B cell (primary cell): ENCODE measurements around the gene POLR1G. TPM values are rescaled to one million over a fixed set of nuclear protein-coding genes. Genes with fewer than 3 reads are reported as not detected.

Source experiments
- ATAC-seq: fragments of 200-7000 bp; cut with Tn5 transposase; one replicate; pipeline ENCODE4 v1.10.0; 2021; ENCODE audit warnings: low read depth, mild to moderate bottlenecking, moderate number of reproducible peaks, moderate library complexity
- CTCF ChIA-PET: fragments of 350-600 bp; sonication (Branson Sonifier 250); formaldehyde crosslinking; loops from one replicate; lab custom pipeline; 2021; ENCODE audit warnings: antibody characterized with exemption, inconsistent platforms; lab: Charles Lee
- POLR2A ChIA-PET: fragments of 350-600 bp; sonication (Branson Sonifier 250); formaldehyde crosslinking; loops from one replicate; lab custom pipeline; 2021; ENCODE audit warnings: antibody characterized with exemption; lab: Charles Lee
- DNase-seq: peaks from one replicate; pipeline ENCODE4 v3.0.0; 2013
- H2AFZ ChIP-seq: 2 replicates; pipeline ENCODE4 v1.6.1; 2012; ENCODE audit warnings: mild to moderate bottlenecking, low read depth, low read length; ENCODE audit not compliant: insufficient read depth, poor library complexity, severe bottlenecking
- H3K27ac ChIP-seq, 2 donors: 1 replicate in 1 of 2; 2 replicates in 1 of 2; pipeline ENCODE4 v1.5.1; 2012 to 2013; ENCODE audit warnings: low read length in 2 of 2, mild to moderate bottlenecking in 2 of 2, moderate library complexity in 1 of 2
- H3K27me3 ChIP-seq, 4 experiments: fragments of 200-600 bp in 1 of 4; sonication (generic) in 1 of 4; replicated peaks in 1 of 4; 1 replicate in 2 of 4; 2 replicates in 2 of 4; pipeline versions ENCODE4 v1.6.1 to v1.7.0; 2013 to 2016; ENCODE audit warnings: low read length in 3 of 4, mild to moderate bottlenecking in 2 of 4, mixed read lengths in 1 of 4, moderate library complexity in 1 of 4; ENCODE audit not compliant: insufficient read depth in 4 of 4, control insufficient read depth in 3 of 4; ENCODE audit errors: control extremely low read depth in 1 of 4
- H3K36me3 ChIP-seq, 2 experiments: replicated peaks in 1 of 2; 1 replicate in 1 of 2; 2 replicates in 1 of 2; pipeline versions ENCODE4 v1.6.1 to v1.7.1; 2013; ENCODE audit warnings: low read length in 1 of 2; ENCODE audit not compliant: insufficient read depth in 2 of 2, control insufficient read depth in 1 of 2; ENCODE audit errors: control extremely low read depth in 1 of 2, extremely low read depth in 1 of 2
- H3K4me1 ChIP-seq, 2 donors: fragments of 200-600 bp in 1 of 2; sonication (generic) in 1 of 2; 1 replicate in 1 of 2; 2 replicates in 1 of 2; pipeline versions ENCODE4 v1.5.1 to v1.6.1; 2013 to 2017; ENCODE audit warnings: low read length in 2 of 2; ENCODE audit not compliant: control insufficient read depth in 2 of 2, insufficient read depth in 2 of 2
- H3K4me2 ChIP-seq: replicated peaks from 2 replicates; pipeline ENCODE3; 2012; ENCODE audit warnings: mild to moderate bottlenecking, low read depth, low read length; ENCODE audit not compliant: poor library complexity, severe bottlenecking
- H3K4me3 ChIP-seq, 5 experiments: fragments of 200-600 bp in 1 of 5; sonication (generic) in 1 of 5; 1 replicate in 3 of 5; 2 replicates in 2 of 5; pipeline versions ENCODE4 v1.5.1 to v1.7.0; 2011 to 2016; ENCODE audit warnings: low read length in 4 of 5, mild to moderate bottlenecking in 4 of 5, low read depth in 2 of 5, control low read depth in 1 of 5, moderate library complexity in 1 of 5; ENCODE audit not compliant: insufficient read depth in 1 of 5; ENCODE audit errors: control extremely low read depth in 1 of 5, extremely low read depth in 1 of 5
- H3K79me2 ChIP-seq: fragments of 200-600 bp; sonication (generic); one replicate; pipeline ENCODE4 v1.6.0; 2016; ENCODE audit warnings: low read length; ENCODE audit not compliant: control insufficient read depth, insufficient read depth
- H3K9ac ChIP-seq: fragments of 200-600 bp; sonication (generic); 2 replicates; pipeline ENCODE4 v1.6.1; 2017; ENCODE audit warnings: mild to moderate bottlenecking, low read length, moderate library complexity
- H3K9me3 ChIP-seq, 3 donors: one replicate each; pipeline versions ENCODE4 v1.6.1 to v1.7.1; 2013; ENCODE audit warnings: low read length in 2 of 3; ENCODE audit not compliant: control insufficient read depth in 2 of 3, insufficient read depth in 1 of 3; ENCODE audit errors: control extremely low read depth in 1 of 3
- H4K20me1 ChIP-seq: 2 replicates; pipeline ENCODE4 v1.6.0; 2012; ENCODE audit warnings: mild to moderate bottlenecking, low read length; ENCODE audit not compliant: insufficient read depth, control insufficient read depth, poor library complexity, severe bottlenecking
- H3K27ac Mint-ChIP-seq: one replicate; pipeline ENCODE4 v1.8.0; 2021; ENCODE audit warnings: mixed read lengths
- H3K27me3 Mint-ChIP-seq: one replicate; pipeline ENCODE4 v1.8.0; 2021; ENCODE audit warnings: mixed read lengths
- H3K4me1 Mint-ChIP-seq: one replicate; pipeline ENCODE4 v1.8.0; 2021; ENCODE audit warnings: mixed read lengths
- H3K4me3 Mint-ChIP-seq: one replicate; pipeline ENCODE4 v1.8.0; 2021; ENCODE audit warnings: mixed read lengths
- H3K9me3 Mint-ChIP-seq: one replicate; pipeline ENCODE4 v1.8.0; 2022; ENCODE audit warnings: mixed read lengths; ENCODE audit not compliant: insufficient read depth
- CTCF ChIP-seq: fragments of 200-600 bp; IDR thresholded peaks from one replicate; pipeline ENCODE4 v1.8.0; 2022; ENCODE audit warnings: antibody characterized with exemption, mild to moderate bottlenecking
- EZH2 ChIP-seq: IDR thresholded peaks from 2 replicates; pipeline ENCODE4 v1.6.1; 2012; ENCODE audit warnings: borderline replicate concordance, low read depth, mild to moderate bottlenecking, moderate library complexity, low read length; ENCODE audit not compliant: insufficient read depth, poor library complexity, severe bottlenecking
- WGBS: methylation state at CpG from one replicate; pipeline ENCODE4 v1.1.5; 2013; ENCODE audit warnings: missing lambda C conversion rate; ENCODE audit not compliant: insufficient coverage; 5-methylcytosine and 5-hydroxymethylcytosine counted together
- intact Hi-C: fragments of 100-400 bp; cut with micrococcal nuclease; formaldehyde crosslinking; loops from one replicate; pipeline ENCODE4 v1.10.0; 2022
- polyA plus RNA-seq: library from polyadenylated mRNA; depleted of rRNA; stranded (reverse); fragments of >200 nt; gene quantifications from 2 replicates; pipeline ENCODE4 v1.2.3, GENCODE V29; 2012
- total RNA-seq, 2 donors: library from RNA; stranded (reverse); fragments of 120-200 nt in 1 of 2; gene quantifications; 1 replicate in 1 of 2; 2 replicates in 1 of 2; pipeline versions ENCODE4 v1.2.3 to v1.2.4, GENCODE V29; 2013 to 2022

The POLR1G gene
- total and polyA plus RNA-seq, 2 donors (not counting 1 experiment from before 2014, with no cell fraction given): 2.1 to 4.3 TPM

- Mint-ChIP-seq H3K27me3 (no peaks in the 10 kb centered on the region), H3K4me1 (peaks cover 3% of the 10 kb centered on the region)
Measured at GRCh38 chr19:45364696-45365095, 41.7 kb upstream of the POLR1G start.

GRCh38 chr19:45368127-45368526 is 38.3 kb upstream of the POLR1G start:
- TF ChIP-seq CTCF (no peak), EZH2 (no peak)
- CTCF ChIA-PET: interaction anchor here (1.4 kb wide), 1 partner anchor 71 kb away, joined by 3 read pairs; no protein-coding TSS in a partner anchor

More at GRCh38 chr19:45364696-45365095, 41.7 kb upstream of the POLR1G start:
- Histone ChIP-seq H3K4me2 (no peak overlapping the region), H3K27me3 (no peaks in the 10 kb centered on the region), H2AFZ (no peak overlapping the region), H3K36me3 (peaks cover 0 to 18% of the 10 kb centered on the region in 2 experiments), H4K20me1 (no peaks in the 10 kb centered on the region), H3K9me3 (no peaks in the 10 kb centered on the region), H3K4me1 (peaks cover under 1 to 3% of the 10 kb centered on the region in 2 donors), H3K79me2 (peaks cover under 1% of the 10 kb centered on the region), H3K27ac (no peak overlapping the region), H3K9ac (no peak overlapping the region), H3K4me3 (no peak overlapping the region)
- intact Hi-C loops: no loop called here
- CTCF ChIA-PET: no interaction called here
- DNase-seq (no peak), ATAC-seq (no peak)
- POLR2A ChIA-PET: no interaction called here
- Mint-ChIP-seq H3K27ac (no peak overlapping the region), H3K4me3 (no peak overlapping the region), H3K9me3 (no peaks in the 10 kb centered on the region)
- 93% methylated on average over 11 of the region's 12 CpGs for WGBS
- no peak for TF ChIP-seq CTCF
- TF ChIP-seq EZH2: no peak

More at GRCh38 chr19:45368127-45368526, 38.3 kb upstream of the POLR1G start:
- Mint-ChIP-seq H3K27me3 (no peaks in the 10 kb centered on the region), H3K9me3 (no peaks in the 10 kb centered on the region), H3K4me1 (peaks cover 12% of the 10 kb centered on the region), H3K27ac (no peak overlapping the region), H3K4me3 (no peak overlapping the region)
- peaks cover 0 to 5% of the 10 kb centered on the region in 2 experiments for H3K36me3 ChIP-seq
- H3K9me3 ChIP-seq: no peaks in the 10 kb centered on the region
- peaks cover 7% of the 10 kb centered on the region for H3K79me2 ChIP-seq
- H3K9ac ChIP-seq: no peak overlapping the region
- ATAC-seq (no peak), DNase-seq (no peak)
- no peak overlapping the region for H3K4me2 ChIP-seq
- POLR2A ChIA-PET: no interaction called here
- intact Hi-C loops: no loop called here
- H2AFZ ChIP-seq: no peak overlapping the region
- WGBS: 100% methylated on average over 4 of the region's 4 CpGs
- no peak overlapping the region for H3K4me3 ChIP-seq
- no peaks in the 10 kb centered on the region for H4K20me1 ChIP-seq
- peaks cover 3 to 12% of the 10 kb centered on the region in 2 donors for H3K4me1 ChIP-seq
- no peak overlapping the region for H3K27ac ChIP-seq
- H3K27me3 ChIP-seq: no peaks in the 10 kb centered on the region
